Calu3 (cell line): ENCODE measurements around the gene OR10H3. TPM values are rescaled to one million over a fixed set of nuclear protein-coding genes. Genes with fewer than 3 reads are reported as not detected.

Experiments used
- BruUV-seq: library from RNA; stranded (reverse); fragments of 400-500 nt; replicated peaks from 2 replicates; lab custom pipeline; 2021; lab: Mats Ljungman, UMichigan
- CTCF ChIA-PET: fragments of 300-600 bp; sonication (Branson Sonifier 250); formaldehyde crosslinking; loops from one replicate; lab custom pipeline; 2022; ENCODE audit warnings: antibody characterized with exemption; lab: Charles Lee
- DNase-seq: peaks from one replicate; pipeline ENCODE4 v3.0.0; 2022
- H3K27ac Mint-ChIP-seq: one replicate; pipeline ENCODE4 v1.8.0; 2022; ENCODE audit warnings: mixed read lengths; ENCODE audit not compliant: unreplicated experiment
- H3K27me3 Mint-ChIP-seq: one replicate; pipeline ENCODE4 v1.8.0; 2022; ENCODE audit warnings: mixed read lengths; ENCODE audit not compliant: unreplicated experiment
- H3K36me3 Mint-ChIP-seq: one replicate; pipeline ENCODE4 v1.8.0; 2022; ENCODE audit warnings: mild to moderate bottlenecking, moderate library complexity, mixed read lengths; ENCODE audit not compliant: insufficient read depth, unreplicated experiment
- H3K4me1 Mint-ChIP-seq: one replicate; pipeline ENCODE4 v1.8.0; 2022; ENCODE audit warnings: mild to moderate bottlenecking, low read depth, mixed read lengths; ENCODE audit not compliant: unreplicated experiment
- H3K4me3 Mint-ChIP-seq: one replicate; pipeline ENCODE4 v1.8.0; 2022; ENCODE audit warnings: mild to moderate bottlenecking, low read depth, moderate library complexity, mixed read lengths; ENCODE audit not compliant: unreplicated experiment
- H3K9me3 Mint-ChIP-seq: one replicate; pipeline ENCODE4 v1.8.0; 2022; ENCODE audit warnings: low read depth, mixed read lengths; ENCODE audit not compliant: unreplicated experiment
- intact Hi-C: fragments of 100-400 bp; cut with micrococcal nuclease; formaldehyde crosslinking; loops from one replicate; pipeline ENCODE4 v1.10.0; 2022; ENCODE audit not compliant: unreplicated experiment
- total RNA-seq: library from RNA; stranded (reverse); gene quantifications from 2 replicates; pipeline ENCODE4 v1.2.3, GENCODE V29; 2022
- TF ChIP-seq, protein P1 (sequence below): fragments of 200-600 bp; IDR thresholded peaks from one replicate; pipeline ENCODE4 v1.8.0; 2022; ENCODE audit warnings: antibody characterized with exemption; ENCODE audit not compliant: unreplicated experiment

OR10H3 gene
- total RNA-seq, 1 experiment from 2014 or later: not detected

- Mint-ChIP-seq H3K36me3 (no peaks in the 10 kb centered on the region), H3K27ac (no peak overlapping the region), H3K9me3 (peaks cover 2% of the 10 kb centered on the region), H3K4me1 (no peaks in the 10 kb centered on the region), H3K27me3 (peaks cover 25% of the 10 kb centered on the region), H3K4me3 (no peak overlapping the region)
- no TSS peak for BruUV-seq
- DNase-seq: no peak
- CTCF ChIA-PET: no interaction called here
- TF ChIP-seq, protein P1, sequence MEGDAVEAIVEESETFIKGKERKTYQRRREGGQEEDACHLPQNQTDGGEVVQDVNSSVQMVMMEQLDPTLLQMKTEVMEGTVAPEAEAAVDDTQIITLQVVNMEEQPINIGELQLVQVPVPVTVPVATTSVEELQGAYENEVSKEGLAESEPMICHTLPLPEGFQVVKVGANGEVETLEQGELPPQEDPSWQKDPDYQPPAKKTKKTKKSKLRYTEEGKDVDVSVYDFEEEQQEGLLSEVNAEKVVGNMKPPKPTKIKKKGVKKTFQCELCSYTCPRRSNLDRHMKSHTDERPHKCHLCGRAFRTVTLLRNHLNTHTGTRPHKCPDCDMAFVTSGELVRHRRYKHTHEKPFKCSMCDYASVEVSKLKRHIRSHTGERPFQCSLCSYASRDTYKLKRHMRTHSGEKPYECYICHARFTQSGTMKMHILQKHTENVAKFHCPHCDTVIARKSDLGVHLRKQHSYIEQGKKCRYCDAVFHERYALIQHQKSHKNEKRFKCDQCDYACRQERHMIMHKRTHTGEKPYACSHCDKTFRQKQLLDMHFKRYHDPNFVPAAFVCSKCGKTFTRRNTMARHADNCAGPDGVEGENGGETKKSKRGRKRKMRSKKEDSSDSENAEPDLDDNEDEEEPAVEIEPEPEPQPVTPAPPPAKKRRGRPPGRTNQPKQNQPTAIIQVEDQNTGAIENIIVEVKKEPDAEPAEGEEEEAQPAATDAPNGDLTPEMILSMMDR: no peak
- intact Hi-C loops: no loop called here
These were observed 23.1 kb upstream of the OR10H3 start for GRCh38 chr19:15714638-15715037.

DNA sequence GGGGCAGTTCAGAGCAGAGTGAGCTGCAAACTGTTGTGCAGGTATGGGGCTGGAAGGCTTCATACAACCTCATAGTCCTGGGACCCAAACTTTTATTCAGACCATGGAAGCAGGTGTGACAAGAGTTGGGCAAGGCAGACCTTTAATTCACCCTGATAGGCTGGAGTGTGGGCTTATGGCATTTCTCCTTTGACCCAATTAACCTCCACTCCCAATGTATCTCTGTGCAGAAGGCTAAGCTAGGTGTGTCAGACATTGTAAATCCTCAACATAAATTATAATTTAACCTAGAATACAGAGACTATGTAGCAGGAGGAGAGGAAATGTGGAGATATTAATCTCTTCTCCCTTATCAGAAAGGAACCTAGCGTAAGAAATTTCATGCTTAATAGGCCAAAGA, 22.1 kb upstream of the OR10H3 start:
- Mint-ChIP-seq H3K4me1 (no peaks in the 10 kb centered on the region), H3K9me3 (peaks cover 2% of the 10 kb centered on the region)

DNA sequence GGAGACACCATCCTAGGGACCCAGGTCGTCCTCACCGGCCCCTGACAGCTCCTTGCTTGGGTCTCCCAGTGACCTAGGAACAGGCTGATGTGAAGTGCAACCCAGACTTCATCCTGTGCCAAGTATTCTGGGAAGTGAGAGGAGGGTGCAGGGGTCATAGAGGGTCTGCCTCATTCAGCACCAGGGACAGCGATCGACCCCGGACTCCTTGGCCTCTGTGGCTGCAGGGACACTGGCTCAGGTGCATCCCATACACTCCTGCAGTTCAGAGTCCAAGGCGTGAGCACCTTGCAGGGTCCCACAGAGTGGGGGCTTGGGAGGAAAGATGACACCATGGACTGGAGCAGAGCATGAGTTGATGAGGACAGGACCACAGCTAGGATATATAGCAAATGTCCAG, 20.0 kb upstream of the OR10H3 start:
- Mint-ChIP-seq H3K27me3 (peaks cover 55% of the 10 kb centered on the region), H3K27ac (no peak overlapping the region), H3K36me3 (no peaks in the 10 kb centered on the region), H3K9me3 (peaks cover 3% of the 10 kb centered on the region), H3K4me1 (no peaks in the 10 kb centered on the region), H3K4me3 (no peak overlapping the region)
- DNase-seq: no peak
- intact Hi-C loops: no loop called here
- no TSS peak for BruUV-seq
- CTCF ChIA-PET: no interaction called here
- TF ChIP-seq, protein P1: no peak

More for the DNA sequence above, 22.1 kb upstream of the OR10H3 start:
- DNase-seq: no peak
- TF ChIP-seq, protein P1: no peak
- Mint-ChIP-seq H3K27ac (no peak overlapping the region), H3K27me3 (peaks cover 34% of the 10 kb centered on the region), H3K4me3 (no peak overlapping the region), H3K36me3 (no peaks in the 10 kb centered on the region)
- CTCF ChIA-PET: no interaction called here
- no TSS peak for BruUV-seq
- intact Hi-C loops: no loop called here

DNA sequence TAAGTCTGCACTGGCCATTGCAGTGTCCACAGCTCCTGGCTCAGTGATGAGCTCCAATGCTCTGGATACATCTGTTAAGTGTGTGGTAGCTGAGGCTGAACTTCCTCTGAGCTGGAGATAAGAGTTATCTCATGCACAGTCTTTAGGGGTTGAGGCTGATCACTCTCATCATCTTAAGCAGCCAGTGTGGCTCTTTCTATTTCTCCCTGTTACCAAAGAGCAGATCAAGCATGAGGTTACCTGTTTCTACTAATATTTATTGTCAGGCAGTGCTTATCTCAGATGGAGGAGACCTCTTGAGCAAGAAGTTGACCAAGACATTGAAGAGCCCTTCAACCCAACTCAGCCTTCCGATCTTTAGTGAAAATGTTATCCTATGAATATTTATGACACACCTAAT, 16.5 kb upstream of the OR10H3 start:
- peaks cover 3% of the 10 kb centered on the region for H3K9me3 Mint-ChIP-seq
- CTCF ChIA-PET: no interaction called here

More for the DNA sequence above, 16.5 kb upstream of the OR10H3 start:
- no peak for DNase-seq
- H3K4me3 Mint-ChIP-seq: no peak overlapping the region
- intact Hi-C loops: no loop called here
- TF ChIP-seq, protein P1: no peak
- no peaks in the 10 kb centered on the region for H3K4me1 Mint-ChIP-seq
- H3K27ac Mint-ChIP-seq: no peak overlapping the region
- BruUV-seq: no TSS peak
- H3K36me3 Mint-ChIP-seq: no peaks in the 10 kb centered on the region
- peaks cover 79% of the 10 kb centered on the region for H3K27me3 Mint-ChIP-seq
